ENCODE results near the gene SPAM1.
"Not testable (repeated sequence)": the region's sequence is repeated elsewhere in the genome, so short reads cannot be mapped to it uniquely, and the experiment has no call there.

- TF ChIP-seq CTCF (conservative IDR thresholded peaks at IDR 0.05 in 1 of 2, IDR thresholded peaks at IDR 0.05 in 1 of 2; ENCODE audit: low read depth in 1 of 2, low read length in 2 of 2); EZH2 (IDR thresholded peaks at IDR 0.05; ENCODE audit: low read length, missing control alignments): not testable (repeated sequence)
Observed at GRCh38 chr7:124008296-124008695, 83.3 kb downstream of the SPAM1 start.

All from fibroblast of lung (primary cell).